ENCODE measurements around the gene KDM6A.

The KDM6A gene

GRCh38 chrX:44952329-44953027 is 79.5 kb downstream of the KDM6A start:
- no peak for DNase-seq (ENCODE audit: low spot score)
- in situ Hi-C loops (cut with MboI; ENCODE audit: low pct_unique_long_range_greater_than_20kb, low sequenced_read_pairs, unreplicated experiment) = no loop called here
- TF ChIP-seq, protein P1, sequence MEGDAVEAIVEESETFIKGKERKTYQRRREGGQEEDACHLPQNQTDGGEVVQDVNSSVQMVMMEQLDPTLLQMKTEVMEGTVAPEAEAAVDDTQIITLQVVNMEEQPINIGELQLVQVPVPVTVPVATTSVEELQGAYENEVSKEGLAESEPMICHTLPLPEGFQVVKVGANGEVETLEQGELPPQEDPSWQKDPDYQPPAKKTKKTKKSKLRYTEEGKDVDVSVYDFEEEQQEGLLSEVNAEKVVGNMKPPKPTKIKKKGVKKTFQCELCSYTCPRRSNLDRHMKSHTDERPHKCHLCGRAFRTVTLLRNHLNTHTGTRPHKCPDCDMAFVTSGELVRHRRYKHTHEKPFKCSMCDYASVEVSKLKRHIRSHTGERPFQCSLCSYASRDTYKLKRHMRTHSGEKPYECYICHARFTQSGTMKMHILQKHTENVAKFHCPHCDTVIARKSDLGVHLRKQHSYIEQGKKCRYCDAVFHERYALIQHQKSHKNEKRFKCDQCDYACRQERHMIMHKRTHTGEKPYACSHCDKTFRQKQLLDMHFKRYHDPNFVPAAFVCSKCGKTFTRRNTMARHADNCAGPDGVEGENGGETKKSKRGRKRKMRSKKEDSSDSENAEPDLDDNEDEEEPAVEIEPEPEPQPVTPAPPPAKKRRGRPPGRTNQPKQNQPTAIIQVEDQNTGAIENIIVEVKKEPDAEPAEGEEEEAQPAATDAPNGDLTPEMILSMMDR (IDR thresholded peaks at IDR 0.05; ENCODE audit: extremely low read depth, insufficient read depth, missing control alignments) = no peak

- DNase-seq (ENCODE audit: low spot score) = no peak
- TF ChIP-seq, protein P1 (IDR thresholded peaks at IDR 0.05; ENCODE audit: extremely low read depth, insufficient read depth, missing control alignments) = no peak
- in situ Hi-C loops (cut with MboI; ENCODE audit: low pct_unique_long_range_greater_than_20kb, low sequenced_read_pairs, unreplicated experiment) = no loop called here
These were observed 80.9 kb downstream of the KDM6A start for GRCh38 chrX:44953734-44954502.

DNA sequence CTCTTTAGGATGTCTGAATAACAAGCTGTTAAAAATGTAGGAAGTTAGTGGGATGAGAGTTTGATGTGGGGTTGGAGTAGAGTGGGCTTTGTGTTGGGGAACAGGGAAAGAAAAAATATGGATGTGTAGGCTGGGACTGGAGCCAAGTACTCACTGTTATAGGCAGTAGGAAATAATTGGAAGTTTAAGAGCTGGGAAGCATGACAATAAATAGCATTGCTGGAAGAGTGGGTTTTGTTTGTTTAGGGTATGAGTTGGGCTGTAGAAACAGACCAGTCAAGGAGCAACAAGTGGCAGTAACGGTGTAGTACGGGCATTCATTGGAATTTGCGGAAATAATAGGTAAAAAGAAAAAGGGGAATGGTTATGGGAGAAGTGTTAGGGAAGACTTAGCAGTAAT is 81.6 kb downstream of the KDM6A start:
- TF ChIP-seq, protein P1 (IDR thresholded peaks at IDR 0.05; ENCODE audit: extremely low read depth, insufficient read depth, missing control alignments) = no peak
- no peak for DNase-seq (ENCODE audit: low spot score)
- in situ Hi-C loops (cut with MboI; ENCODE audit: low pct_unique_long_range_greater_than_20kb, low sequenced_read_pairs, unreplicated experiment) = no loop called here

DNA sequence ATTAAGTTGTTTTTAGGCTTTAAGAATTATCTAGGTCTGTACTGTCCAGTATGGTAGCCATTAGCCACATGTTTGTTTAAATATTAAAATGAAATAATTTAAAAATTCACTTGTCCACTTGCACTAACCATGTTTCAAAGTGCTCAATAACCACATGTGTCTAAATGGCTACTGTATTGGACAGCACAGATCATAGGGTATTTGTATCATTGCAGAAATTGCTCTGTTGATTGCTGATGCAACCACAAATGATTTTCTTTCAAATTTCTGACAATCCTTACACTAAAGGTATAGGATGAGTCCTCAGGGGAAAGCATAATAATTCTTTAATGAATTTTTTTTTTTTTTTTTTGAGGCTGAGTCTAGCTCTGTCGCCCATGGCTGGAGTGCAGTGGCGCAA is 84.9 kb downstream of the KDM6A start:
- DNase-seq (ENCODE audit: low spot score) = no peak
- TF ChIP-seq, protein P1 (IDR thresholded peaks at IDR 0.05; ENCODE audit: extremely low read depth, insufficient read depth, missing control alignments) = no peak
- in situ Hi-C loops (cut with MboI; ENCODE audit: low pct_unique_long_range_greater_than_20kb, low sequenced_read_pairs, unreplicated experiment) = no loop called here

DNA sequence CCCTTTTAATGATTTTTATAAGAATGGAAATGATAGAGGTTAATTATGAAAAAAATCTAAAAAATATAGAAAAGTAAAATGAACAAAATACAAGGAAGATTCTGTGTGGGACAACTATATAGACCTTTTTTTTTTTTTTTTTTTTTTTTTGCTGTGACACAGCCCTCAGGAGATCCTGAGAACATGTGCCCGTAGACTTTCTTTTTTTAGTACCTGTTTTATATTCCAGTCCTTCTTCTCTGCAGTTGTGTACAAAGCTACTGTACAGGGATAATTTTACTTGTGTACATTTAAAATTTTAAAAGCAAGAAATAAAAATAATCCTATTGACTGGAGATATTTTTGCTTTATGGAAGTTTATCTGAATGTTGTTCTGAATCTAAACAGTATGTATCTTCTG is 85.5 kb downstream of the KDM6A start:
- in situ Hi-C loops (cut with MboI; ENCODE audit: low pct_unique_long_range_greater_than_20kb, low sequenced_read_pairs, unreplicated experiment) = no loop called here
- DNase-seq (ENCODE audit: low spot score) = no peak

DNA sequence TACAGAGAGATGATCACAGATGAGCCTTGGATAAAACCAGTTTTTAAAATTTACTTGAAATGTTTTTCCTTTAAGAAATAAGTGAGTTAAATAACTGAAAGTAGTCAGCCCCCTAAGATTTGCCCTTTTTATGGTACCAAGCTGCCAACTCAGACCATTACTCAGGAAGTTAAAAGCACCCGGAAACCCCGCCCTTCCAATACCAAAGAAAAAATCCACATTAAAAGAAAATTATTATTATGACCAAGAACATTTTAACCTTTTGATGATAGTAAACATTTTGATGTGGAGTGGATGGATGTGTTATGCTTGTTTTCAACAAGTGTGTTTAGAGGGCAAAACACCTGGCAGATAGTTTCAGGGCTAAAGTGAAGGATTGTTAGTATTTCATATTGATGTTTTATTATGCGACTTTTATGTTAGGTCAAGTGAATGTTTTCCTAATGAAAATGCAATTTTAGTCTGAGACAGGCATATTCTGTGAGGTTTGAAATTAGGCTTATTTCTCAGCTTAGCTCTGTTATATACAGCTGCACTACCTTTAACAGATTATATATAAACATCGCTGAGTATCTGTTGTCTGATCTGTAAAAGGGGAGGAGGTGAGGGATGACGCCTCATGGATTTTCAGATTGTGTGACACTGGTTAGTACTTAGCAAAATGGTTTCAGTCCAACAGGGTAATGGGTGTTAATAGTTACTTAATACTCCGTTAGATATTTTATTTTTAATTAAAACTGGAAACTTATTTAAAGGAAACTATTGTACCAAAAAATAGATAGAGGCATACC is 89.0 kb downstream of the KDM6A start:
- in situ Hi-C loops (cut with MboI; ENCODE audit: low pct_unique_long_range_greater_than_20kb, low sequenced_read_pairs, unreplicated experiment) = no loop called here
- TF ChIP-seq, protein P1 (IDR thresholded peaks at IDR 0.05; ENCODE audit: extremely low read depth, insufficient read depth, missing control alignments) = no peak
- DNase-seq (ENCODE audit: low spot score) = no peak

More for the DNA sequence above, 85.5 kb downstream of the KDM6A start:
- TF ChIP-seq, protein P1 (IDR thresholded peaks at IDR 0.05; ENCODE audit: extremely low read depth, insufficient read depth, missing control alignments) = no peak
